Measurements from ENCODE around the gene CHST1. TPM values are rescaled to one million over a fixed set of nuclear protein-coding genes. Genes with fewer than 3 reads are reported as not detected.

The CHST1 gene
- total RNA-seq, 1 donor from 2014 or later, result 59.2 TPM

- peaks cover 35% of the 10 kb centered on the region for H3K4me1 Mint-ChIP-seq (ENCODE audit: low read depth, unreplicated experiment)
- H3K4me3 Mint-ChIP-seq (ENCODE audit: unreplicated experiment), result no peak overlapping the region
Measured at GRCh38 chr11:45652781-45653180, 12.6 kb downstream of the CHST1 start.

DNA sequence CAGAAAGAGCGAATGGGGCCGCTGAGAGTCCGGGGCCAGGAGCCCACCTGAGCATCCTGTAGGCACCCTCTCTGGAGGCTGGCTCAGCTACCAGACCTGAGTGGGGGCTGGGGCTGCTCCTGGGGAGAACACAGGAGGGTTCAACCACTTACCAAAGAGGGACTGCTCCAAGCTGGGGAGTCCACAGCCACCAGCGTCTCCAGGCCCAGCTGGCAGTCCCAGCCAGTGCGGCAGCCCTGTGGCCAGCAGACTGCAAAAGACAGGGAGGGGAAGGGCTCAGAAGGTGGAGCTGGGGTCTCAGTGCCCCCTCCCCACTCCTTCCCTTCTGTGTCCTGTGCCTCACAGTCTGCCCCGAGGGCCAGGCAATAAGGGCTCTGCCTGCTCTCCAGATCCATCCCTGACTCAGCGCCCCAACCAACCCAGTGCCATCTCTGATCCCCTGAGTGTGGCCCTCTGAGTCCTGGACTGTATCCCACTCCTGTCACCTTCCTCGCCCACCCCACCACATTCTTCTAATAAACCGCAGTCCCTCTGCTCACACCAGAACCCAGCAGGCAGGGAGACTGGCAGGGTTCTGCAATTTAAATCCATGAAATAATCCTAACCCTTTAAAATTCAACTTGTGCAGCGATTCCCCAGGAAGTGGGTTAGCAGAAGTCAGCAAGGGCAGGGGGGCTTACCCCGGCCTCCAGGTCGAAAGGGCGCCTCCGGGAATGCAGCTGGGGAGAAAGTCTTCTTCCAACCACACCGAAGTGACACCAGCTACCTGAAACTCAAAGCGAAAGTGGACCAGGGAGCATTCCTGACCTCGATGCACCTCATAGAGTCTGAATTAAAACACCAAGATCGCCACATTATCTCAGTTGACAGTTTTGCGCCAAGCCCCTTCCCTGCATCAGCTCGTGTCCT lies 13.3 kb downstream of the CHST1 start:
- H3K27ac Mint-ChIP-seq (ENCODE audit: unreplicated experiment), result no peak overlapping the region
- no peak overlapping the region for H3K4me3 Mint-ChIP-seq (ENCODE audit: unreplicated experiment)
- H3K36me3 Mint-ChIP-seq (ENCODE audit: unreplicated experiment), result peaks cover 5% of the 10 kb centered on the region
- TF ChIP-seq CTCF (IDR thresholded peaks at IDR 0.05; ENCODE audit: partially characterized antibody, unreplicated experiment), result no peak
- H3K4me1 Mint-ChIP-seq (ENCODE audit: low read depth, unreplicated experiment), result peaks cover 31% of the 10 kb centered on the region
- no peak for DNase-seq
- H3K27me3 Mint-ChIP-seq (ENCODE audit: unreplicated experiment), result peaks cover 10% of the 10 kb centered on the region
- peaks cover 11% of the 10 kb centered on the region for H3K9me3 Mint-ChIP-seq (ENCODE audit: unreplicated experiment)

More at GRCh38 chr11:45652781-45653180, 12.6 kb downstream of the CHST1 start:
- no peak for DNase-seq
- peaks cover 5% of the 10 kb centered on the region for H3K36me3 Mint-ChIP-seq (ENCODE audit: unreplicated experiment)
- TF ChIP-seq CTCF (IDR thresholded peaks at IDR 0.05; ENCODE audit: partially characterized antibody, unreplicated experiment), result no peak
- peaks cover 12% of the 10 kb centered on the region for H3K9me3 Mint-ChIP-seq (ENCODE audit: unreplicated experiment)
- peaks cover 10% of the 10 kb centered on the region for H3K27me3 Mint-ChIP-seq (ENCODE audit: unreplicated experiment)
- H3K27ac Mint-ChIP-seq (ENCODE audit: unreplicated experiment), result no peak overlapping the region

- Mint-ChIP-seq H3K4me3 (ENCODE audit: unreplicated experiment) (no peak overlapping the region), H3K9me3 (ENCODE audit: unreplicated experiment) (peaks cover 9% of the 10 kb centered on the region), H3K27ac (ENCODE audit: unreplicated experiment) (no peak overlapping the region), H3K27me3 (ENCODE audit: unreplicated experiment) (peaks cover 12% of the 10 kb centered on the region), H3K36me3 (ENCODE audit: unreplicated experiment) (peaks cover 5% of the 10 kb centered on the region), H3K4me1 (ENCODE audit: low read depth, unreplicated experiment) (peaks cover 24% of the 10 kb centered on the region)
- no peak for DNase-seq
- no peak for TF ChIP-seq CTCF (IDR thresholded peaks at IDR 0.05; ENCODE audit: partially characterized antibody, unreplicated experiment)
Measured at GRCh38 chr11:45651156-45651555, 14.3 kb downstream of the CHST1 start.

DNA sequence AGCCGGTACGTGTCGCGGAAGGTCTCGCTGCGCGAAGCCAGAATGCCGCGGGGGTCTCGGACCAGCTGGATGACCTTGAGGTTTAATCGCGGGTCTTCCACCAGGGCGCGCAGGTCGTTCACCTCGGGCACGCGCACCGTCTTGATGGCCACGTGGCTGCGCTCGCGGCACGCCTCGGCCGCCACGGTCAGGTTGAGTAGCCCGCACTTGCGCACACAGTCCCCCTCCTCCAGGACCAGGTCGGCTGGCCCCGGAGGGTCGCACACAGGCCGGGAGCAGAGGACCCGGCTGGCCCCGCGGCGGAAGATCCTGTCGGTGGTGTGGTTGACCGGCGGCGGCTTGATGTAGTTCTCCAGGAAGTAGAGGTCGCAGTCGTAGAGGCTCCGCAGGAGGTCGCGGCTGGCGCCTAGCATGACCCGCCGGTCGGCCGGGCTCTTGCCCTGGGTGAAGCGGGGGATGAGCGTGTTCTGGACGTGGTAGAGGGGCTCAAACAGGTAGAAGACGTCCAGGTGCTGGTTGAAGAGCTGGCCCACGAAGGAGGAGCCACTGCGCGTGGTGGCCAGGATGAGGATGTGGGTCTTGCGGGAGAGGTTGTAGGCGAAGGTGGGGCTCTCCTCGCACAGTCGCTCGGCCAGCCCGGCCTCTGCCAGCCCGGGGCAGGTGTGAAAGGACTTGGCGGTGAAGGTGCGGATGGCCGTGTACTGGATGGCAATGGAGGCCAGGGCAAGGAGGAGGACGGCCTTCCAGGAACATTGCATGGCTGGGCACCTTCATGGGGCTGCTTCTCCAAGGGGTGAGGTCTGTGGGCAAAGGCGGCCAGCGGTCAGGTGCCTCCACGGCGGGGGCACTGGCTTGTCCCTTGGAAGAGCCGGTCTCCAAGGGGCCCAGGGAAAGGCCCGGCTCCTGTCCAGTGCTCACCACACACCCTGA lies 15.0 kb downstream of the CHST1 start:
- Mint-ChIP-seq H3K36me3 (ENCODE audit: unreplicated experiment) (peaks cover 5% of the 10 kb centered on the region), H3K27me3 (ENCODE audit: unreplicated experiment) (peaks cover 12% of the 10 kb centered on the region), H3K9me3 (ENCODE audit: unreplicated experiment) (peaks cover 7% of the 10 kb centered on the region), H3K27ac (ENCODE audit: unreplicated experiment) (no peak overlapping the region), H3K4me1 (ENCODE audit: low read depth, unreplicated experiment) (peaks cover 22% of the 10 kb centered on the region), H3K4me3 (ENCODE audit: unreplicated experiment) (no peak overlapping the region)
- no peak for DNase-seq
- no peak for TF ChIP-seq CTCF (IDR thresholded peaks at IDR 0.05; ENCODE audit: partially characterized antibody, unreplicated experiment)
